A549 (cell line): ENCODE measurements around the gene SYTL3. TPM values are rescaled to one million over a fixed set of nuclear protein-coding genes. Genes with fewer than 3 reads are reported as not detected.

ENCODE experiments used
- BHLHE40 ChIP-seq: IDR thresholded peaks from 2 replicates; pipeline ENCODE4 v1.6.1; 2012; ENCODE audit warnings: low read depth, low read length, inconsistent platforms
- CBX8 ChIP-seq: fragments of 200-600 bp; sonication (generic); IDR thresholded peaks from 2 replicates; pipeline ENCODE4 v1.6.1; 2016
- CHD2 ChIP-seq: fragments of 150-350 bp; IDR thresholded peaks from 2 replicates; pipeline ENCODE4 v1.6.1; 2014; ENCODE audit warnings: low read length; ENCODE audit not compliant: partially characterized antibody
- CHD4 ChIP-seq: fragments of 200-600 bp; sonication (generic); IDR thresholded peaks from 2 replicates; pipeline ENCODE4 v1.6.1; 2016; ENCODE audit warnings: antibody characterized with exemption, mild to moderate bottlenecking, borderline replicate concordance
- EHF ChIP-seq: fragments of 250-450 bp; sonication (Bioruptor Pico); IDR thresholded peaks from 2 replicates; pipeline ENCODE4 v1.5.0; 2020; ENCODE audit warnings: mild to moderate bottlenecking
- EP300 ChIP-seq, 2 experiments: fragments of >200 bp; sonication (Bioruptor Twin); formaldehyde crosslinking; IDR thresholded peaks; 2 replicates in 1 of 2; 3 replicates in 1 of 2; pipeline ENCODE4 v1.6.1; 2016 to 2017
- FOSB ChIP-seq: fragments of 250-450 bp; sonication (Bioruptor Pico); IDR thresholded peaks from 2 replicates; pipeline ENCODE4 v1.5.0; 2020; ENCODE audit warnings: mild to moderate bottlenecking, moderate library complexity
- FOSL2 ChIP-seq, 2 experiments: fragments of 450-650 bp in 1 of 2; fragments of >200 bp in 1 of 2; sonication (Bioruptor Twin) in 1 of 2; formaldehyde crosslinking; IDR thresholded peaks; 2 replicates each; pipeline versions ENCODE4 v1.5.0 to v1.6.1; 2016 to 2020; ENCODE audit warnings: mild to moderate bottlenecking in 1 of 2, moderate library complexity in 1 of 2
- JUN ChIP-seq, 2 experiments: fragments of >200 bp; sonication (Bioruptor Twin); formaldehyde crosslinking; IDR thresholded peaks; 2 replicates in 1 of 2; 3 replicates in 1 of 2; pipeline ENCODE4 v1.6.1; 2016 to 2017
- JUNB ChIP-seq: fragments of >200 bp; sonication (Bioruptor Twin); formaldehyde crosslinking; IDR thresholded peaks from 2 replicates; pipeline ENCODE4 v1.6.1; 2016
- KDM5A ChIP-seq: fragments of 200-600 bp; sonication (generic); IDR thresholded peaks from 2 replicates; pipeline ENCODE4 v1.6.1; 2016; ENCODE audit warnings: antibody characterized with exemption, mild to moderate bottlenecking
- MAFK ChIP-seq: fragments of 450-650 bp; IDR thresholded peaks from 2 replicates; pipeline ENCODE4 v1.6.1; 2014; ENCODE audit not compliant: partially characterized antibody
- MYC ChIP-seq: IDR thresholded peaks from 2 replicates; pipeline ENCODE4 v1.6.1; 2012; ENCODE audit warnings: mild to moderate bottlenecking, inconsistent platforms, low read length, improper control_type of control experiment, borderline replicate concordance
- NFE2L2 ChIP-seq: fragments of 150-350 bp; conservative IDR thresholded peaks from 2 replicates; pipeline ENCODE4 v1.6.1; 2014; ENCODE audit warnings: low read length
- NPAS2 ChIP-seq: fragments of 250-450 bp; sonication (Bioruptor Pico); IDR thresholded peaks from 2 replicates; pipeline ENCODE4 v1.8.0; 2022; ENCODE audit warnings: mild to moderate bottlenecking, moderate library complexity, borderline replicate concordance
- NR3C1 ChIP-seq: fragments of >200 bp; sonication (Bioruptor Twin); formaldehyde crosslinking; IDR thresholded peaks from 3 replicates; pipeline ENCODE4 v1.6.1; 2017
- PHF8 ChIP-seq: fragments of 200-600 bp; sonication (generic); IDR thresholded peaks from 2 replicates; pipeline ENCODE4 v1.6.1; 2016; ENCODE audit warnings: low read depth, mild to moderate bottlenecking, antibody characterized with exemption, moderate library complexity, borderline replicate concordance
- RAD21 ChIP-seq, 2 experiments: fragments of >200 bp in 1 of 2; sonication (Bioruptor Twin) in 1 of 2; formaldehyde crosslinking in 1 of 2; IDR thresholded peaks in 1 of 2; conservative IDR thresholded peaks in 1 of 2; 2 replicates in 1 of 2; 3 replicates in 1 of 2; pipeline ENCODE4 v1.6.1; 2012 to 2018; ENCODE audit warnings: inconsistent platforms in 1 of 2
- RARB ChIP-seq: fragments of 250-450 bp; sonication (Bioruptor Pico); IDR thresholded peaks from 2 replicates; pipeline ENCODE4 v1.8.0; 2021; ENCODE audit warnings: mild to moderate bottlenecking, moderate library complexity
- RFX5 ChIP-seq: fragments of 450-650 bp; IDR thresholded peaks from 2 replicates; pipeline ENCODE4 v1.7.1; 2014; ENCODE audit warnings: antibody characterized with exemption, mild to moderate bottlenecking, moderate library complexity
- RNF2 ChIP-seq: fragments of 200-600 bp; sonication (generic); IDR thresholded peaks from 2 replicates; pipeline ENCODE4 v1.6.1; 2016; ENCODE audit warnings: low read depth, mild to moderate bottlenecking, antibody characterized with exemption, moderate library complexity, borderline replicate concordance
- TP53 ChIP-seq: fragments of 250-450 bp; sonication (Bioruptor Pico); IDR thresholded peaks from 2 replicates; pipeline ENCODE4 v1.5.0; 2021; ENCODE audit warnings: mild to moderate bottlenecking, moderate library complexity
- ZC3H11A ChIP-seq: fragments of 450-650 bp; IDR thresholded peaks from 2 replicates; pipeline ENCODE4 v1.6.1; 2014; ENCODE audit warnings: antibody characterized with exemption, mild to moderate bottlenecking
- ZFP36 ChIP-seq: fragments of 450-650 bp; IDR thresholded peaks from 2 replicates; pipeline ENCODE4 v1.6.1; 2014; ENCODE audit warnings: borderline replicate concordance; ENCODE audit not compliant: partially characterized antibody
- ZSCAN20 ChIP-seq: fragments of 250-450 bp; sonication (Bioruptor Pico); IDR thresholded peaks from 2 replicates; pipeline ENCODE4 v1.8.0; 2022; ENCODE audit warnings: mild to moderate bottlenecking, moderate library complexity
- polyA plus RNA-seq, 4 experiments: library from polyadenylated mRNA; depleted of rRNA in 3 of 4; stranded (reverse); fragments of >200 nt; fragmentation: RNase III in 1 of 4; extraction: RNeasy Plus Mini Kit Qiagen cat#74134 plus additional on column Dnase treatment in 1 of 4; gene quantifications; 2 replicates in 3 of 4; 3 replicates in 1 of 4; pipeline ENCODE4 v1.2.3, GENCODE V29; 2011 to 2017
- TF ChIP-seq, protein P1 (sequence below): fragments of >200 bp; sonication (Bioruptor Twin); formaldehyde crosslinking; IDR thresholded peaks from 2 replicates; pipeline ENCODE4 v1.6.1; 2016
- TF ChIP-seq, protein P2 (sequence below): IDR thresholded peaks from 2 replicates; pipeline ENCODE4 v1.6.1; 2012; ENCODE audit warnings: low read depth, borderline replicate concordance
- TF ChIP-seq, protein P3 (sequence below): fragments of >200 bp; sonication (Bioruptor Twin); formaldehyde crosslinking; IDR thresholded peaks from 3 replicates; pipeline ENCODE4 v1.6.1; 2016
- TF ChIP-seq, protein P4 (sequence below): fragments of 200-600 bp; sonication (generic); IDR thresholded peaks from 2 replicates; pipeline ENCODE4 v1.6.1; 2016; ENCODE audit warnings: antibody characterized with exemption, mild to moderate bottlenecking, moderate library complexity
- TF ChIP-seq, protein P5 (sequence below): fragments of 150-350 bp; IDR thresholded peaks from 2 replicates; pipeline ENCODE4 v1.6.1; 2014; ENCODE audit warnings: low read depth, mild to moderate bottlenecking, low read length
- TF ChIP-seq, protein P6 (sequence below): fragments of >200 bp; sonication (Bioruptor Twin); formaldehyde crosslinking; IDR thresholded peaks from 3 replicates; pipeline ENCODE4 v1.5.1; 2016
- TF ChIP-seq, protein P7 (sequence below): IDR thresholded peaks from 2 replicates; pipeline ENCODE4 v1.6.1; 2012

The SYTL3 gene
- polyA plus RNA-seq, 2 of the 4 experiments (the other 2 are of a cell fraction): 0.63 to 0.89 TPM

DNA sequence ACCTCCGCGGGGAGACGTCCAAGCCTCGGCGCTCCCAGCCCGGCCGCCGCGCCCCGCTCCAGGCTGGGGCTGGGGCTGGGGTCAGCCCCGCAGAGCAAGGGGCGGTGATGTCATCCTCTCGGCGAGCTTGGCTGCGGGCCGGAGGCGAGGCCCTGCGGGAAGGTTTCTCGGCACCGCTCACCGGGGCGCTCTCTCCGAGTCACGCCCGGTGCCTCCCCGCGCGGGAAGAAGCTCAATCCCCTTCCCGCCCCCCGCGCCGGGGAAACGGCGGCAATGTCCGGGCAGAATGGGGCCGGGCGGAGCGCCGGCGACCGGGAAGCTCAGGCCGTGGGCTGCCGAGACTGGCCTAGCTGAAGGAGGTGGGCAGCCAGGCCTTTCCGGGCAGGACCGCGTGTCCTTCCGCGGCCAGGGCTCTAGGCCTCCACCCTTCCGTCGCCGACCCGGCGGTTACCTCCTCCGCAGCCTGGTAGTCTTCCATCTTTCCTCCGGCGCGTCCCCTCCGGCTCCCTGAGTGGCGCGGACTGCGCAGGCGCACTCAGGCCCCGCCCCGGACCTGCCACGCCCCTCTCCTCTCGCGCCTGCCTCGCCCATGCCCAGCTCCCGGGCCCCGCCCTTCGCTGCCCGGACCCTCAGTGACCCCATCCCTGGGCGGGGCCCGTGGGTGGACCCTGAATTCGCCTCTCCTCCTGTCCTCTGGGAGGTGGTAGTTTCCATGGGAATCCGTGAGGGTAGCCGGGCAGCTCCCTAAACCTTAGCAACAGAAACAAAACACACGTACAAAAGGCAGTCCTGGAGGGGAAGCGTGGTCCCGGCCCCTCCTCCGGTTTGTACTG is 5.4 kb upstream of the SYTL3 start, which contains the start of gene DYNLT1 (continued):
- TF ChIP-seq, protein P1, sequence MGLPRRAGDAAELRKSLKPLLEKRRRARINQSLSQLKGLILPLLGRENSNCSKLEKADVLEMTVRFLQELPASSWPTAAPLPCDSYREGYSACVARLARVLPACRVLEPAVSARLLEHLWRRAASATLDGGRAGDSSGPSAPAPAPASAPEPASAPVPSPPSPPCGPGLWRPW: no peak
- TF ChIP-seq KDM5A (peak; percentile 51; the same call in 1 of the 2 replicates), RAD21 (conservative IDR thresholded peaks at IDR 0.05 in 1 of 2, IDR thresholded peaks at IDR 0.05 in 1 of 2) (no peak), MYC (no peak), CHD4 (no peak), CBX8 (no peak), CHD2 (peak; percentile 5), RARB (CRISPR knock-in tag) (no peak), ZFP36 (no peak), ZC3H11A (no peak), EP300 (IDR thresholded peaks at IDR 0.05) (no peak), TP53 (CRISPR knock-in tag) (no peak), NR3C1 (no peak), BHLHE40 (no peak), ZSCAN20 (CRISPR knock-in tag) (no peak), NFE2L2 (no peak), RNF2 (no peak), JUN (IDR thresholded peaks at IDR 0.05) (peak in 1 of 2 experiments; percentile 73; a peak in 2 of 5 replicates), EHF (no peak), FOSB (CRISPR knock-in tag) (no peak), MAFK (no peak), NPAS2 (CRISPR knock-in tag) (no peak), PHF8 (peak; percentile 85), JUNB (no peak), FOSL2 (IDR thresholded peaks at IDR 0.05) (no peak), FOSL2 (CRISPR knock-in tag; IDR thresholded peaks at IDR 0.05) (peak; percentile 27; the same call in 1 of the 2 replicates), RFX5 (no peak)
- TF ChIP-seq, protein P2, sequence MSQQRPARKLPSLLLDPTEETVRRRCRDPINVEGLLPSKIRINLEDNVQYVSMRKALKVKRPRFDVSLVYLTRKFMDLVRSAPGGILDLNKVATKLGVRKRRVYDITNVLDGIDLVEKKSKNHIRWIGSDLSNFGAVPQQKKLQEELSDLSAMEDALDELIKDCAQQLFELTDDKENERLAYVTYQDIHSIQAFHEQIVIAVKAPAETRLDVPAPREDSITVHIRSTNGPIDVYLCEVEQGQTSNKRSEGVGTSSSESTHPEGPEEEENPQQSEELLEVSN: peak; percentile 57; the same call in 1 of the 2 replicates
- TF ChIP-seq, protein P3, sequence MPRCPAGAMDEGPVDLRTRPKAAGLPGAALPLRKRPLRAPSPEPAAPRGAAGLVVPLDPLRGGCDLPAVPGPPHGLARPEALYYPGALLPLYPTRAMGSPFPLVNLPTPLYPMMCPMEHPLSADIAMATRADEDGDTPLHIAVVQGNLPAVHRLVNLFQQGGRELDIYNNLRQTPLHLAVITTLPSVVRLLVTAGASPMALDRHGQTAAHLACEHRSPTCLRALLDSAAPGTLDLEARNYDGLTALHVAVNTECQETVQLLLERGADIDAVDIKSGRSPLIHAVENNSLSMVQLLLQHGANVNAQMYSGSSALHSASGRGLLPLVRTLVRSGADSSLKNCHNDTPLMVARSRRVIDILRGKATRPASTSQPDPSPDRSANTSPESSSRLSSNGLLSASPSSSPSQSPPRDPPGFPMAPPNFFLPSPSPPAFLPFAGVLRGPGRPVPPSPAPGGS: peak; percentile 48; the same call in 1 of the 3 replicates
- TF ChIP-seq, protein P4, sequence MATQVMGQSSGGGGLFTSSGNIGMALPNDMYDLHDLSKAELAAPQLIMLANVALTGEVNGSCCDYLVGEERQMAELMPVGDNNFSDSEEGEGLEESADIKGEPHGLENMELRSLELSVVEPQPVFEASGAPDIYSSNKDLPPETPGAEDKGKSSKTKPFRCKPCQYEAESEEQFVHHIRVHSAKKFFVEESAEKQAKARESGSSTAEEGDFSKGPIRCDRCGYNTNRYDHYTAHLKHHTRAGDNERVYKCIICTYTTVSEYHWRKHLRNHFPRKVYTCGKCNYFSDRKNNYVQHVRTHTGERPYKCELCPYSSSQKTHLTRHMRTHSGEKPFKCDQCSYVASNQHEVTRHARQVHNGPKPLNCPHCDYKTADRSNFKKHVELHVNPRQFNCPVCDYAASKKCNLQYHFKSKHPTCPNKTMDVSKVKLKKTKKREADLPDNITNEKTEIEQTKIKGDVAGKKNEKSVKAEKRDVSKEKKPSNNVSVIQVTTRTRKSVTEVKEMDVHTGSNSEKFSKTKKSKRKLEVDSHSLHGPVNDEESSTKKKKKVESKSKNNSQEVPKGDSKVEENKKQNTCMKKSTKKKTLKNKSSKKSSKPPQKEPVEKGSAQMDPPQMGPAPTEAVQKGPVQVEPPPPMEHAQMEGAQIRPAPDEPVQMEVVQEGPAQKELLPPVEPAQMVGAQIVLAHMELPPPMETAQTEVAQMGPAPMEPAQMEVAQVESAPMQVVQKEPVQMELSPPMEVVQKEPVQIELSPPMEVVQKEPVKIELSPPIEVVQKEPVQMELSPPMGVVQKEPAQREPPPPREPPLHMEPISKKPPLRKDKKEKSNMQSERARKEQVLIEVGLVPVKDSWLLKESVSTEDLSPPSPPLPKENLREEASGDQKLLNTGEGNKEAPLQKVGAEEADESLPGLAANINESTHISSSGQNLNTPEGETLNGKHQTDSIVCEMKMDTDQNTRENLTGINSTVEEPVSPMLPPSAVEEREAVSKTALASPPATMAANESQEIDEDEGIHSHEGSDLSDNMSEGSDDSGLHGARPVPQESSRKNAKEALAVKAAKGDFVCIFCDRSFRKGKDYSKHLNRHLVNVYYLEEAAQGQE: no peak
- TF ChIP-seq, protein P5, sequence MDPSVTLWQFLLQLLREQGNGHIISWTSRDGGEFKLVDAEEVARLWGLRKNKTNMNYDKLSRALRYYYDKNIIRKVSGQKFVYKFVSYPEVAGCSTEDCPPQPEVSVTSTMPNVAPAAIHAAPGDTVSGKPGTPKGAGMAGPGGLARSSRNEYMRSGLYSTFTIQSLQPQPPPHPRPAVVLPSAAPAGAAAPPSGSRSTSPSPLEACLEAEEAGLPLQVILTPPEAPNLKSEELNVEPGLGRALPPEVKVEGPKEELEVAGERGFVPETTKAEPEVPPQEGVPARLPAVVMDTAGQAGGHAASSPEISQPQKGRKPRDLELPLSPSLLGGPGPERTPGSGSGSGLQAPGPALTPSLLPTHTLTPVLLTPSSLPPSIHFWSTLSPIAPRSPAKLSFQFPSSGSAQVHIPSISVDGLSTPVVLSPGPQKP: no peak
- TF ChIP-seq, protein P6, sequence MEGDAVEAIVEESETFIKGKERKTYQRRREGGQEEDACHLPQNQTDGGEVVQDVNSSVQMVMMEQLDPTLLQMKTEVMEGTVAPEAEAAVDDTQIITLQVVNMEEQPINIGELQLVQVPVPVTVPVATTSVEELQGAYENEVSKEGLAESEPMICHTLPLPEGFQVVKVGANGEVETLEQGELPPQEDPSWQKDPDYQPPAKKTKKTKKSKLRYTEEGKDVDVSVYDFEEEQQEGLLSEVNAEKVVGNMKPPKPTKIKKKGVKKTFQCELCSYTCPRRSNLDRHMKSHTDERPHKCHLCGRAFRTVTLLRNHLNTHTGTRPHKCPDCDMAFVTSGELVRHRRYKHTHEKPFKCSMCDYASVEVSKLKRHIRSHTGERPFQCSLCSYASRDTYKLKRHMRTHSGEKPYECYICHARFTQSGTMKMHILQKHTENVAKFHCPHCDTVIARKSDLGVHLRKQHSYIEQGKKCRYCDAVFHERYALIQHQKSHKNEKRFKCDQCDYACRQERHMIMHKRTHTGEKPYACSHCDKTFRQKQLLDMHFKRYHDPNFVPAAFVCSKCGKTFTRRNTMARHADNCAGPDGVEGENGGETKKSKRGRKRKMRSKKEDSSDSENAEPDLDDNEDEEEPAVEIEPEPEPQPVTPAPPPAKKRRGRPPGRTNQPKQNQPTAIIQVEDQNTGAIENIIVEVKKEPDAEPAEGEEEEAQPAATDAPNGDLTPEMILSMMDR: no peak
- TF ChIP-seq, protein P7, sequence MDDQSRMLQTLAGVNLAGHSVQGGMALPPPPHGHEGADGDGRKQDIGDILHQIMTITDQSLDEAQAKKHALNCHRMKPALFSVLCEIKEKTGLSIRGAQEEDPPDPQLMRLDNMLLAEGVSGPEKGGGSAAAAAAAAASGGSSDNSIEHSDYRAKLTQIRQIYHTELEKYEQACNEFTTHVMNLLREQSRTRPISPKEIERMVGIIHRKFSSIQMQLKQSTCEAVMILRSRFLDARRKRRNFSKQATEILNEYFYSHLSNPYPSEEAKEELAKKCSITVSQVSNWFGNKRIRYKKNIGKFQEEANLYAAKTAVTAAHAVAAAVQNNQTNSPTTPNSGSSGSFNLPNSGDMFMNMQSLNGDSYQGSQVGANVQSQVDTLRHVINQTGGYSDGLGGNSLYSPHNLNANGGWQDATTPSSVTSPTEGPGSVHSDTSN: no peak
